Measurements from ENCODE around the gene CIAO2A.
"Not testable (repeated sequence)": the region's sequence is repeated elsewhere in the genome, so short reads cannot be mapped to it uniquely, and the experiment has no call there.

The CIAO2A gene

GRCh38 chr15:64070965-64071851 is 22.4 kb downstream of the CIAO2A start:
- DNase-seq = peak; percentile 47

GRCh38 chr15:64070106-64070505 is 23.5 kb downstream of the CIAO2A start:
- DNase-seq = no peak

GRCh38 chr15:64068133-64068532 is 25.5 kb downstream of the CIAO2A start:
- DNase-seq = no peak

- peak; percentile 55 for DNase-seq
These were observed 26.0 kb downstream of the CIAO2A start for GRCh38 chr15:64067564-64068030.

GRCh38 chr15:64066451-64066850 is 27.2 kb downstream of the CIAO2A start:
- DNase-seq = no peak

- no peak for DNase-seq
These were observed 32.9 kb downstream of the CIAO2A start for GRCh38 chr15:64060716-64061115.

GRCh38 chr15:64059104-64059503 is 34.5 kb downstream of the CIAO2A start:
- not testable (repeated sequence) for DNase-seq

- peak; percentile 6 for DNase-seq
These were observed 35.4 kb downstream of the CIAO2A start for GRCh38 chr15:64058279-64058678.

- DNase-seq = not testable (repeated sequence)
These were observed 40.0 kb downstream of the CIAO2A start for GRCh38 chr15:64053674-64054073.

GRCh38 chr15:64052925-64053491 is 40.6 kb downstream of the CIAO2A start:
- no peak for DNase-seq

GRCh38 chr15:64051407-64052259 is 42.0 kb downstream of the CIAO2A start:
- no peak for DNase-seq

GRCh38 chr15:64051093-64051402 is 42.6 kb downstream of the CIAO2A start:
- no peak for DNase-seq

- no peak for DNase-seq
These were observed 43.2 kb downstream of the CIAO2A start for GRCh38 chr15:64050281-64051092.

- DNase-seq = no peak
These were observed 44.7 kb downstream of the CIAO2A start for GRCh38 chr15:64048781-64049460.

- DNase-seq = peak; percentile 68
These were observed 47.1 kb downstream of the CIAO2A start, which contains the start of gene DAPK2 for GRCh38 chr15:64046421-64047153. TSS of gene DAPK2 (minus strand) at chr15:64046485. CDS start at chr15:64040261, 6,224 bp downstream.

GRCh38 chr15:64045774-64046420 is 47.7 kb downstream of the CIAO2A start:
- DNase-seq = no peak

- DNase-seq = no peak
These were observed 48.6 kb downstream of the CIAO2A start for GRCh38 chr15:64045101-64045435.

- no peak for DNase-seq
These were observed 49.1 kb downstream of the CIAO2A start for GRCh38 chr15:64044300-64045100.

- no peak for DNase-seq
These were observed 54.6 kb downstream of the CIAO2A start for GRCh38 chr15:64038878-64039610.
